Colonic mucosa (tissue), 4 donors: ENCODE data around the gene FBXW8. TPM values are rescaled to one million over a fixed set of nuclear protein-coding genes. Genes with fewer than 3 reads are reported as not detected.

ENCODE experiments used
- DNase-seq: peaks from one replicate; pipeline ENCODE4 v3.0.0-alpha.2; 2020
- H3K27ac ChIP-seq: fragments of 200-600 bp; one replicate; pipeline ENCODE4 v1.8.0; 2021
- H3K27me3 ChIP-seq: fragments of 200-600 bp; one replicate; pipeline ENCODE4 v1.8.0; 2021
- H3K36me3 ChIP-seq: fragments of 200-600 bp; one replicate; pipeline ENCODE4 v1.8.0; 2021
- H3K4me1 ChIP-seq: fragments of 200-600 bp; one replicate; pipeline ENCODE4 v1.8.0; 2021; ENCODE audit warnings: mild to moderate bottlenecking
- H3K4me3 ChIP-seq: fragments of 200-600 bp; one replicate; pipeline ENCODE4 v1.8.0; 2021
- H3K9ac ChIP-seq, 2 donors: one replicate each; pipeline ENCODE4 v1.7.0; 2013; ENCODE audit warnings: control low read depth in 2 of 2, low read depth in 2 of 2, low read length in 2 of 2
- H3K9me3 ChIP-seq: fragments of 200-600 bp; one replicate; pipeline ENCODE4 v1.8.0; 2021
- CTCF ChIP-seq: fragments of 200-600 bp; IDR thresholded peaks from one replicate; pipeline ENCODE4 v1.8.0; 2022; ENCODE audit warnings: antibody characterized with exemption, mild to moderate bottlenecking
- intact Hi-C: fragments of 100-400 bp; cut with DNase I; formaldehyde crosslinking; loops from one replicate; pipeline ENCODE4 v1.14.1; 2022
- total RNA-seq, 2 donors: library from RNA; stranded (reverse); fragmentation: NEBNext Ultra II Directional in 1 of 2; extraction: Animal tissue kit (Norgen Biotek cat#: 25700) in 1 of 2; gene quantifications; one replicate each; pipeline ENCODE4 v1.2.1, GENCODE V29; 2021
- donor health status: healthy.
- donor health status: DM: no; HTN: no; CAD: no.
- donor health status: DM: no; HTN: no; CAD: no.

The FBXW8 gene
- total RNA-seq, 2 donors from 2014 or later = 11.1 to 13.7 TPM

- no peak for DNase-seq
- TF ChIP-seq CTCF = no peak
- intact Hi-C loops = no loop called here
- Histone ChIP-seq H3K9me3 (no peaks in the 10 kb centered on the region), H3K4me3 (no peak overlapping the region), H3K27me3 (no peaks in the 10 kb centered on the region), H3K36me3 (no peaks in the 10 kb centered on the region), H3K4me1 (no peaks in the 10 kb centered on the region), H3K27ac (no peak overlapping the region), H3K9ac (no peak overlapping the region)
Observed at GRCh38 chr12:116891019-116891418, 19.7 kb upstream of the FBXW8 start.

- H3K9ac ChIP-seq = no peak overlapping the region
- no peak overlapping the region for H3K27ac ChIP-seq
- no peak for DNase-seq
- H3K4me1 ChIP-seq = no peaks in the 10 kb centered on the region
- no peaks in the 10 kb centered on the region for H3K36me3 ChIP-seq
- H3K27me3 ChIP-seq = no peaks in the 10 kb centered on the region
- intact Hi-C loops = no loop called here
- no peaks in the 10 kb centered on the region for H3K9me3 ChIP-seq
- H3K4me3 ChIP-seq = no peak overlapping the region
- TF ChIP-seq CTCF = no peak
Observed at GRCh38 chr12:116892349-116893140, 18.2 kb upstream of the FBXW8 start.

- Histone ChIP-seq H3K36me3 (no peaks in the 10 kb centered on the region), H3K9ac (no peak overlapping the region), H3K4me3 (no peak overlapping the region), H3K27ac (no peak overlapping the region), H3K9me3 (no peaks in the 10 kb centered on the region), H3K27me3 (no peaks in the 10 kb centered on the region), H3K4me1 (no peaks in the 10 kb centered on the region)
- DNase-seq = no peak
- TF ChIP-seq CTCF = no peak
- intact Hi-C loops = no loop called here
Observed at GRCh38 chr12:116894913-116895312, 15.8 kb upstream of the FBXW8 start.

- no peak for TF ChIP-seq CTCF
- Histone ChIP-seq H3K27me3 (no peaks in the 10 kb centered on the region), H3K4me3 (no peak overlapping the region), H3K36me3 (no peaks in the 10 kb centered on the region), H3K4me1 (no peaks in the 10 kb centered on the region), H3K27ac (no peak overlapping the region), H3K9me3 (no peaks in the 10 kb centered on the region), H3K9ac (no peak overlapping the region)
- intact Hi-C loops = no loop called here
- no peak for DNase-seq
Observed at GRCh38 chr12:116896411-116896924, 14.3 kb upstream of the FBXW8 start.

GRCh38 chr12:116897476-116897875, 13.3 kb upstream of the FBXW8 start:
- no peak for DNase-seq
- Histone ChIP-seq H3K4me3 (no peak overlapping the region), H3K4me1 (no peaks in the 10 kb centered on the region), H3K27ac (no peak overlapping the region), H3K36me3 (no peaks in the 10 kb centered on the region), H3K27me3 (no peaks in the 10 kb centered on the region), H3K9ac (no peak overlapping the region), H3K9me3 (no peaks in the 10 kb centered on the region)
- intact Hi-C loops = no loop called here
- no peak for TF ChIP-seq CTCF
